GM12878 (cell line): ENCODE data around the gene BEND7. TPM values are rescaled to one million over a fixed set of nuclear protein-coding genes. Genes with fewer than 3 reads are reported as not detected.

Experiments
- BHLHE40 ChIP-seq, 2 experiments: fragments of 450-650 bp in 1 of 2; IDR thresholded peaks; 2 replicates each; pipeline ENCODE4 v1.6.1; 2011 to 2017; ENCODE audit warnings: low read depth in 2 of 2, borderline replicate concordance in 1 of 2, improper control_type of control experiment in 1 of 2, low read length in 1 of 2, mild to moderate bottlenecking in 1 of 2
- CTCF ChIP-seq, 3 experiments: IDR thresholded peaks in 2 of 3; conservative IDR thresholded peaks in 1 of 3; 2 replicates each; pipeline ENCODE4 v1.5.1; 2011; ENCODE audit warnings: low read depth in 3 of 3, low read length in 3 of 3, mild to moderate bottlenecking in 3 of 3, control low read depth in 2 of 3, moderate library complexity in 2 of 3, inconsistent platforms in 1 of 3, mixed read lengths in 1 of 3; ENCODE audit not compliant: control insufficient read depth in 2 of 3, insufficient read depth in 1 of 3; ENCODE audit errors: extremely low read depth in 1 of 3
- E2F8 ChIP-seq: fragments of 450-650 bp; IDR thresholded peaks from 2 replicates; pipeline ENCODE4 v1.6.1; 2018; ENCODE audit warnings: mild to moderate bottlenecking, low read depth, moderate library complexity; ENCODE audit not compliant: partially characterized antibody
- EGR1 ChIP-seq, 2 experiments: IDR thresholded peaks; 1 replicate in 1 of 2; 2 replicates in 1 of 2; pipeline ENCODE4 v1.6.1; 2011 to 2012; ENCODE audit warnings: low read depth in 2 of 2, low read length in 2 of 2, borderline replicate concordance in 1 of 2, mild to moderate bottlenecking in 1 of 2, moderate library complexity in 1 of 2
- EP300 ChIP-seq, 2 experiments: fragments of 150-350 bp in 1 of 2; IDR thresholded peaks; 2 replicates each; pipeline ENCODE4 v1.6.1; 2011 to 2012; ENCODE audit warnings: low read depth in 2 of 2, low read length in 2 of 2, borderline replicate concordance in 1 of 2, improper control_type of control experiment in 1 of 2, inconsistent platforms in 1 of 2; ENCODE audit not compliant: control insufficient read depth in 1 of 2
- IRF4 ChIP-seq: IDR thresholded peaks from 2 replicates; pipeline ENCODE4 v1.6.1; 2011; ENCODE audit warnings: low read depth, low read length
- MEF2B ChIP-seq: fragments of 450-650 bp; IDR thresholded peaks from 2 replicates; pipeline ENCODE4 v1.6.1; 2018; ENCODE audit warnings: mild to moderate bottlenecking, moderate library complexity; ENCODE audit not compliant: partially characterized antibody, poor library complexity, severe bottlenecking
- POLR2AphosphoS2 ChIP-seq: IDR thresholded peaks from 2 replicates; pipeline ENCODE4 v1.6.1; 2011; ENCODE audit warnings: low read depth, mild to moderate bottlenecking, low read length, improper control_type of control experiment, moderate library complexity
- POU2F2 ChIP-seq: IDR thresholded peaks from 3 replicates; pipeline ENCODE4 v1.6.1; 2011; ENCODE audit warnings: low read depth, mild to moderate bottlenecking, low read length, borderline replicate concordance
- RAD21 ChIP-seq: IDR thresholded peaks from 2 replicates; pipeline ENCODE4 v1.6.1; 2011; ENCODE audit warnings: mild to moderate bottlenecking, low read depth, low read length, moderate library complexity; ENCODE audit not compliant: insufficient read depth
- RFX5 ChIP-seq: IDR thresholded peaks from 2 replicates; pipeline ENCODE4 v1.6.1; 2011; ENCODE audit warnings: low read depth, low read length, improper control_type of control experiment
- SPI1 ChIP-seq: IDR thresholded peaks from 2 replicates; pipeline ENCODE4 v1.6.1; 2011; ENCODE audit warnings: low read depth, mild to moderate bottlenecking, low read length, moderate library complexity, borderline replicate concordance; ENCODE audit not compliant: insufficient read depth
- TBL1XR1 ChIP-seq: IDR thresholded peaks from 2 replicates; pipeline ENCODE4 v1.6.1; 2012; ENCODE audit warnings: low read depth, low read length, improper control_type of control experiment
- TCF12 ChIP-seq: IDR thresholded peaks from 2 replicates; pipeline ENCODE4 v1.6.1; 2011; ENCODE audit warnings: low read depth, mild to moderate bottlenecking, low read length
- ZBTB11 ChIP-seq: fragments of 450-650 bp; formaldehyde crosslinking; IDR thresholded peaks from 2 replicates; pipeline ENCODE4 v1.5.0; 2022; ENCODE audit warnings: mild to moderate bottlenecking, missing genetic modification characterization
- ZBTB4 ChIP-seq: fragments of 450-650 bp; formaldehyde crosslinking; IDR thresholded peaks from 2 replicates; pipeline ENCODE4 v1.4.0; 2022; ENCODE audit warnings: mild to moderate bottlenecking, moderate library complexity
- polyA plus RNA-seq, 11 experiments: library from polyadenylated mRNA; depleted of rRNA in 4 of 11; unstranded in 6 of 11; stranded (reverse) in 5 of 11; fragments of >200 nt; fragmentation: Nextera tagmentation in 4 of 11; fragmentation: Illumina TruSeq in 1 of 11; extraction: Ambion mirVana in 4 of 11; extraction: Trizol in 1 of 11; gene quantifications; 1 replicate in 1 of 11; 2 replicates in 10 of 11; pipeline versions ENCODE4 v1.2.1 to v1.2.3, GENCODE V29; 2011 to 2016; ENCODE audit warnings: inconsistent platforms in 2 of 11, missing spikeins in 2 of 11, low read depth in 1 of 11
- total RNA-seq, 4 experiments: library from RNA; depleted of rRNA in 3 of 4; stranded (reverse); fragments of >200 nt in 3 of 4; fragmentation: Illumina TruSeq in 1 of 4; extraction: Trizol in 1 of 4; gene quantifications; 2 replicates each; pipeline versions ENCODE4 v1.2.1 to v1.2.3, GENCODE V29; 2013 to 2021

The BEND7 gene
- total and polyA plus RNA-seq, 10 of the 15 experiments (the other 5 are each of a cell fraction or from before 2014, with no cell fraction given): not detected

GRCh38 chr10:13536674-13537366 is 8.0 kb upstream of the BEND7 start (continued):
- TF ChIP-seq CTCF (IDR thresholded peaks at IDR 0.05 in 2 of 3, conservative IDR thresholded peaks at IDR 0.05 in 1 of 3; ENCODE audit: control insufficient read depth in 2 of 3, extremely low read depth in 1 of 3, insufficient read depth in 1 of 3, low read depth in 3 of 3, low read length in 3 of 3) (peak; percentile 69 to 79 (median 74)), TBL1XR1 (no peak), TCF12 (no peak), POU2F2 (no peak), BHLHE40 (IDR thresholded peaks at IDR 0.05; ENCODE audit: borderline replicate concordance in 1 of 2, low read depth in 2 of 2, low read length in 1 of 2) (peak in 1 of 2 experiments; percentile 16; a peak in 1 of 4 replicates), POLR2AphosphoS2 (no peak), RAD21 (peak; percentile 67), ZBTB4 (no peak), ZBTB11 (CRISPR knock-in tag) (no peak), IRF4 (no peak), EGR1 (IDR thresholded peaks at IDR 0.05; ENCODE audit: borderline replicate concordance in 1 of 2, low read depth in 2 of 2, low read length in 2 of 2) (no peak), E2F8 (no peak), SPI1 (no peak), EP300 (IDR thresholded peaks at IDR 0.05; ENCODE audit: borderline replicate concordance in 1 of 2, control insufficient read depth in 1 of 2, low read depth in 2 of 2, low read length in 2 of 2) (no peak), MEF2B (no peak), RFX5 (no peak)
